8988T (cell line): ENCODE data around the gene FXYD3.
"Not testable (repeated sequence)": the region's sequence is repeated elsewhere in the genome, so short reads cannot be mapped to it uniquely, and the experiment has no call there.

Experiments
- DNase-seq: peaks from one replicate; pipeline ENCODE4 v3.0.0; 2011

FXYD3 gene

GRCh38 chr19:35126624-35126959 is 11.0 kb downstream of the FXYD3 start:
- DNase-seq, result no peak

- DNase-seq, result no peak
Observed at GRCh38 chr19:35127871-35128270, 12.2 kb downstream of the FXYD3 start.

- no peak for DNase-seq
Observed at GRCh38 chr19:35128398-35129057, 12.9 kb downstream of the FXYD3 start.

GRCh38 chr19:35129724-35130274 is 14.2 kb downstream of the FXYD3 start:
- not testable (repeated sequence) for DNase-seq

- DNase-seq, result no peak
Observed at GRCh38 chr19:35130761-35131720, 15.4 kb downstream of the FXYD3 start.

GRCh38 chr19:35132254-35132653 is 16.6 kb downstream of the FXYD3 start:
- DNase-seq, result no peak

GRCh38 chr19:35133826-35134225 is 18.2 kb downstream of the FXYD3 start:
- DNase-seq, result no peak

GRCh38 chr19:35134601-35135242 is 19.1 kb downstream of the FXYD3 start, which contains the start of gene LGI4:
LGI4 (minus strand) TSS chr19:35135059; CDS start chr19:35134680, 379 bp downstream.
- DNase-seq, result no peak

GRCh38 chr19:35135389-35135909 is 19.8 kb downstream of the FXYD3 start:
- DNase-seq, result peak; percentile 99

- DNase-seq, result no peak
Observed at GRCh38 chr19:35136231-35136630, 20.6 kb downstream of the FXYD3 start.

- no peak for DNase-seq
Observed at GRCh38 chr19:35136977-35137702, 21.5 kb downstream of the FXYD3 start.

GRCh38 chr19:35138305-35138892 is 22.8 kb downstream of the FXYD3 start, which contains the start of gene FXYD1:
FXYD1 (plus strand) TSS chr19:35138824; CDS start chr19:35140080, 1,256 bp downstream.
- no peak for DNase-seq

GRCh38 chr19:35140207-35140961 is 24.8 kb downstream of the FXYD3 start:
- no peak for DNase-seq

GRCh38 chr19:35140962-35141836 is 25.6 kb downstream of the FXYD3 start:
- DNase-seq, result peak; percentile 100

GRCh38 chr19:35141837-35142605 is 26.4 kb downstream of the FXYD3 start:
- DNase-seq, result no peak

GRCh38 chr19:35142606-35143230 is 27.1 kb downstream of the FXYD3 start:
- DNase-seq, result peak; percentile 81

- DNase-seq, result no peak
Observed at GRCh38 chr19:35143231-35143715, 27.6 kb downstream of the FXYD3 start, which contains the start of gene FXYD7. FXYD7 (plus strand) TSS chr19:35143255; CDS start chr19:35143334, 79 bp downstream.

- no peak for DNase-seq
Observed at GRCh38 chr19:35143818-35144217, 28.2 kb downstream of the FXYD3 start.
